ENCODE data around the gene ASF1B. TPM values are rescaled to one million over a fixed set of nuclear protein-coding genes. Genes with fewer than 3 reads are reported as not detected.
A peak's percentile ranks its signal among the peaks of the same experiment; 100 is the strongest.

Gene ASF1B
- total RNA-seq, 1 donor from 2014 or later, result 1.00 TPM

DNA sequence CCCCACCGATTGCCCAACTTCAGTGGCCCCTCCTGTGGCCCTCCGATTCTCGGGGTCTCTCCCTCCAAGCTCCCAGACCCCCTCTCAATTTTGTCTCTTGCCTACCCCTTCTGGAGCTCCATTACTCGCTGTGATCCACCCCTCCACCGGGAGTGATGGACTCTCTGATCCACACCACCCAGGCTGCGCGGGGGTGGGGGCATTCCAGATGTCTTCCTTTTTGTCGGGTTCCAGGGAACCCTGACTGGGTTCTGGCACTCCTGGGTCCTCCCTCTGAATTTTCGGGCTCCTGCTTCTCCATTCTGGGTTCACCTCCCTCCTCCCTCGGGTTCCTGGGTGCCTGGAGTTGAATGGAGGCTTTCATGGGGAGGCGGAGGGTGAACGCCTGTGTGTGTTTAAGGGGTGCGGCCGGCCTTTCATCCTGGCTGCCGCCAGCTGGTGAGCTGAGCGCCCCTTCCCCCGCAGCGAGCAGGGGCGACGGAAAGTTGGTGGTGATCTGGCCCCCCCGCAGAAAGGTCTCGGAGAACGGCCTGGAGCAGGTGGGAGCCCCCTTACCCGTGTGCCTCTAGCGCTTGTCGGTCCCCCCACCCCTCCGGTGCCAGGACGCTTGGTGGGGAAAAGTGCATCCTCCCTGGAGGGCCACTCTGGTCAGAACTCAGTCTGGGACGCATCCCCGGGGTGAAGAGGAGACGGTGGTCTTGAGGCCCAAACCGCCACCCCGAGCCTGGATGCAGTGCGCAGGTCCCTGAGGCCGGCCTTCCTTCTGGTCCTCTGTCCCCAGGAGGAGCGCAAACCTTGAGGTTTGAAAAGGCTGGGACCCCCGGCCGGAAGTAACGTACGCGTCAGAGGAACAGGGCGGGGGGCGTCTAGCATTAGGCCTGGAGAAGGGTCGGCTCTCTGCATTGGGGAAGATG is 62.2 kb downstream of the ASF1B start:
- intact Hi-C loops (cut with DNase I), result loop anchor here (5.0 to 10.0 kb wide), 2 partner anchors 61 to 192 kb away; partner anchors contain the start of gene ASF1B
- ATAC-seq (ENCODE audit: poor library complexity) (peak; percentile 3), DNase-seq (peak; percentile 50)

DNA sequence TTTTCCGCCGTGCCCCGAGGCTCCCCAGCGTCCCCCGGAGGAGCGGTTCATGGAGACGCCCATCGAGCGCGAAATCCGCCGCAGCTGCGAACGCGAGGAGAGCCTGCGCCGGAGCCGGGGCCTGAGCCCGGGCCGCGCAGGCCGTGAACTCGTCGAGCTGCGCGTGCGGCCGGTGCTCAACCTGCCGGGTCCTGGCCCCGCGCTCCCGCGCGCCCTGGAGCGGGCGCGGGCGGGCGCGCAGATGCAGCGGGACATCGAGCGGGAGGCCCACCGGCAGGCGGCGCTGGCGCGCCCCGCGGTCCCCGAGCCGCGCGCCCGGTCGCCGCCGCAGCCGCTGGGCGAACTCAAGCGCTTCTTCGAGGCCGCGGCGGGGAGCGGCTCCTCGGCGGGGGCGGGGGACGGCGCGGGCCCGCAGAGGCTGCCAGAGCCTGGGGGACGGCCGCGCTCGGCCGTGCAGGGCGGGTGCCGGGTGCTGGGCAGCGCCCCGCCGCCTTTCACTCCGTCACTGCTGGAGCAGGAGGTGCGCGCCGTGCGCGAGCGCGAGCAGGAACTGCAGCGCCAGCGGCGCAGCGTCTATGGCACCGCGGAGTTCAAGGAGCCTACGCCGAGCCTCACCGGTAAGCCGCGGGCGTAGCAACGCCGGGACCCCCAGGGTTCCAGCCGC is 63.0 kb downstream of the ASF1B start:
- intact Hi-C loops (cut with DNase I), result loop anchor here (5.0 to 10.0 kb wide), 2 partner anchors 61 to 191 kb away; partner anchors contain the start of gene ASF1B
- ATAC-seq (ENCODE audit: poor library complexity) (peak; percentile 38), DNase-seq (peak; percentile 87)

DNA sequence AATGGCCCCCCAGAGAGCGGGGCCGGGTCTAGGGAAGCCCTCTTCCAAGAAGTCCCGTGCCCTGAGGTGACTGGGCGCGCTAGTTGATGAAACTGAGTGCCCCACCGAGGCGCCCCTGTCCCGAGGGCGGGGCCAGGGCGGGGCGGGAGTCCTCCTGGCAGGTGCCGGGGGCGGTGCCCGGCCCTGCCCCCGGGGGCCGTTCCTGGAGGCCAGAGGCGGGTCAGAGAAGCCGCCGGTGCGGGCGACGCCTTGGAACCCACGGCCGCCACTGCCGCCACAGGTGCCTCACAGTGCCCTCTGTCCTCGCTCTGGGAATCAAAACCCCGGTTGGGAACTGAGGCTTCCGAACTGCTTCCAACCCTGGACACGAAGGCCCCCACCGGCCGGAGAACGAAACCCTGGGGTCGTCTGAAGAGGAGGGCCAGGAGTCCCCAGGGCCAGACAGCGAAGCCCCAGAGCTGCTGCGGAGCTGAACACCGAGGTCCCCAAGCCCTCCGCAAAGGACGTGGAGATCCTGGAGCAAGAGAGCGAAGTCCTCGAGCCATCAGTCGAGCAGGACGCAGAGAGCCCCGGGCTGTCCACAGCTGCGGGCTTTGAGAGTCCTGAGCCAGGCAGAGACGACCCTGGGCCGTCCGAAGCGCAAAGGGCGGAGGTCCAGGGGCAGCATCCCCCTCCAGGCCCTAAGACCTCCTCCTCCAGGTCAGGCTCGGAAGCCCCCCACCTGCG is 63.7 kb downstream of the ASF1B start, which contains the start of gene MISP3:
MISP3 (plus strand) TSS at position 252 of the 726 bp plus-strand sequence. CDS start 524 bp downstream, outside the sequence.
- peak; percentile 54 for ATAC-seq (ENCODE audit: poor library complexity)
- intact Hi-C loops (cut with DNase I), result loop anchor here (5.0 to 10.0 kb wide), 2 partner anchors 62 to 190 kb away; partner anchors contain the start of gene ASF1B

DNA sequence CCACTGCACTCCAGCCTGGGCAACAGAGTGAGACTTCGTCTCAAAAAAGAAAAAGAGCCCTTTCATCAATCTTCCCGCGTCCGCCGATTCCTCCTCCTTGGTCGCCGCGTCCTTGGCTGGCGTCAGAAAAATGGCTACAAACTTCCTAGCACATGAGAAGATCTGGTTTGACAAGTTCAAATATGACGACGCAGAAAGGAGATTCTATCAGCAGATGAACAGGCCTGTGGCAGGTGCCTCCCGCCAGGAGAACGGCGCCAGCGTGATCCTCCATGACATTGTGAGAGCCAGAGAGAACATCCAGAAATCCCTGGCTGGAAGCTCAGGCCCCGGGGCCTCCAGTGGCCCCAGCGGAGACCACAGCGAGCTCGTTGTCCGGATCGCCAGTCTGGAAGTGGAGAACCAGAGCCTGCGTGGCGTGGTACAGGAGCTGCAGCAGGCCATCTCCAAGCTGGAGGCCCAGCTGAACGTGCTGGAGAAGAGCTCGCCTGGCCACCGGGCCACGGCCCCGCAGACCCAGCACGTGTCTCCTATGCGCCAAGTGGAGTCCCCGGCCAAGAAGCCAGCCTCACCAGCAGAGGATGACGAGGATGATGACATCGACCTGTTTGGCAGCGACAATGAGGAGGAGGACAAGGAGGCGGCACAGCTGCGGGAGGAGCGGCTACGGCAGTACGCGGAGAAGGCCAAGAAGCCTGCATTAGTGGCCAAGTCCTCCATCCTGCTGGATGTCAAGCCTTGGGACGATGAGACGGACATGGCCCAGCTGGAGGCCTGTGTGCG is 65.9 kb downstream of the ASF1B start:
- intact Hi-C loops (cut with DNase I), result loop anchor here (5.0 to 10.0 kb wide), 2 partner anchors 64 to 188 kb away; partner anchors contain the start of gene ASF1B
- ATAC-seq (ENCODE audit: poor library complexity) (no peak), DNase-seq (peak; percentile 61)

More for the DNA sequence above, 63.7 kb downstream of the ASF1B start, which contains the start of gene MISP3:
- peak; percentile 72 for DNase-seq

Other genes with a start within 250 kb of the ASF1B start
- 0.81 TPM for gene BRME1, start 230.5 kb downstream of the ASF1B start, total RNA-seq
- 20.0 TPM for gene CC2D1A, start 230.4 kb downstream of the ASF1B start, total RNA-seq
- 3.1 TPM for gene PODNL1, start 198.2 kb downstream of the ASF1B start, total RNA-seq
- gene DCAF15, start 184.1 kb downstream of the ASF1B start, total RNA-seq, result 15.4 TPM
- gene RFX1, start 130.3 kb downstream of the ASF1B start, total RNA-seq, result 13.0 TPM
- gene RLN3, start 108.4 kb downstream of the ASF1B start, total RNA-seq, result not detected
- gene IL27RA, start 104.8 kb downstream of the ASF1B start, total RNA-seq, result 5.3 TPM
- gene PALM3, start 74.5 kb downstream of the ASF1B start, total RNA-seq, result not detected
- 7.9 TPM for gene MISP3, start 63.8 kb downstream of the ASF1B start, total RNA-seq
- not detected for gene C19orf67, start 50.8 kb downstream of the ASF1B start, total RNA-seq
- gene SAMD1, start 45.8 kb downstream of the ASF1B start, total RNA-seq, result 51.1 TPM
- gene PRKACA, start 18.8 kb downstream of the ASF1B start, total RNA-seq, result 460 TPM
- gene ADGRL1, start 69.6 kb upstream of the ASF1B start, total RNA-seq, result 20.0 TPM
- 32.9 TPM for gene ADGRE5, start 244.9 kb upstream of the ASF1B start, total RNA-seq

Measured in Right ventricle myocardium superior (tissue), 1 donor.